GM12878 (cell line): Measurements from ENCODE around the gene PTPRM. TPM values are rescaled to one million over a fixed set of nuclear protein-coding genes. Genes with fewer than 3 reads are reported as not detected.

Source experiments
- ATAC-seq: fragments of 200-7000 bp; cut with Tn5 transposase; 3 replicates; pipeline ENCODE4 v1.9.1; 2020; ENCODE audit warnings: mild to moderate bottlenecking, moderate library complexity
- BruUV-seq: library from RNA; stranded (reverse); fragments of 400-500 nt; replicated peaks from 2 replicates; lab custom pipeline; 2021; lab: Mats Ljungman, UMichigan
- CTCF ChIA-PET: fragments of 300-600 bp; sonication (Branson Sonifier 250); formaldehyde crosslinking; extraction: SDS; loops from one replicate; lab custom pipeline; 2021; ENCODE audit warnings: inconsistent platforms; lab: Yijun Ruan, JAX
- POLR2A ChIA-PET: fragments of 350-600 bp; formaldehyde crosslinking; extraction: SDS; loops from one replicate; lab custom pipeline; 2021; ENCODE audit warnings: inconsistent platforms; lab: Charles Lee
- RAD21 ChIA-PET: fragments of 300-600 bp; sonication (Branson Sonifier 250); formaldehyde crosslinking; loops from one replicate; lab custom pipeline; 2023; ENCODE audit warnings: antibody characterized with exemption; ENCODE audit not compliant: unreplicated experiment; lab: Charles Lee
- SMC1A ChIA-PET: fragments of 300-600 bp; sonication (Branson Sonifier 250); formaldehyde crosslinking; loops from one replicate; lab custom pipeline; 2023; ENCODE audit not compliant: unreplicated experiment, uncharacterized antibody; lab: Charles Lee
- DNase-seq: peaks from one replicate; pipeline ENCODE4 v3.0.0-alpha.2; 2011; ENCODE audit warnings: low read depth, low spot score
- FAIRE-seq: peaks from 3 replicates; lab custom pipeline; 2011; peaks lifted over from hg19 to GRCh38; lab: Jason Lieb, UNC
- H2AFZ ChIP-seq: 2 replicates; pipeline ENCODE4 v1.6.0; 2011; ENCODE audit warnings: low read depth, low read length, control low read depth; ENCODE audit not compliant: control insufficient read depth
- H3K27ac ChIP-seq: 2 replicates; pipeline ENCODE4 v1.5.1; 2011; ENCODE audit warnings: control low read depth; ENCODE audit not compliant: control insufficient read depth, insufficient read depth
- H3K27me3 ChIP-seq, 2 experiments: replicated peaks in 1 of 2; 2 replicates each; pipeline versions ENCODE4 v1.6.0 to v1.6.1; 2011; ENCODE audit warnings: low read length in 1 of 2; ENCODE audit not compliant: control insufficient read depth in 2 of 2, insufficient read depth in 2 of 2
- H3K36me3 ChIP-seq, 2 experiments: 2 replicates each; pipeline ENCODE4 v1.5.1; 2011; ENCODE audit warnings: low read length in 1 of 2; ENCODE audit not compliant: control insufficient read depth in 2 of 2, insufficient read depth in 2 of 2
- H3K4me1 ChIP-seq: 2 replicates; pipeline ENCODE4 v1.6.1; 2011; ENCODE audit warnings: mild to moderate bottlenecking, low read length, moderate library complexity, mixed read lengths; ENCODE audit not compliant: control insufficient read depth, insufficient read depth
- H3K4me2 ChIP-seq: 2 replicates; pipeline ENCODE4 v1.6.0; 2011; ENCODE audit warnings: control low read depth; ENCODE audit not compliant: control insufficient read depth, insufficient read depth
- H3K4me3 ChIP-seq: fragments of 200-600 bp; sonication (generic); 2 replicates; pipeline ENCODE4 v1.5.1; 2016
- H3K79me2 ChIP-seq: 2 replicates; pipeline ENCODE4 v1.6.0; 2011; ENCODE audit warnings: low read length; ENCODE audit not compliant: control insufficient read depth, insufficient read depth
- H3K9ac ChIP-seq: 2 replicates; pipeline ENCODE4 v1.8.0; 2011; ENCODE audit warnings: low read length, control low read depth, mixed read lengths; ENCODE audit not compliant: control insufficient read depth, insufficient read depth
- H3K9me3 ChIP-seq: replicated peaks from 3 replicates; pipeline ENCODE4 v1.5.1; 2011; ENCODE audit warnings: mild to moderate bottlenecking, low read length; ENCODE audit not compliant: control insufficient read depth, insufficient read depth
- H4K20me1 ChIP-seq: 2 replicates; pipeline ENCODE4 v1.6.0; 2011; ENCODE audit not compliant: control insufficient read depth, insufficient read depth
- BHLHE40 ChIP-seq, 2 experiments: fragments of 450-650 bp in 1 of 2; IDR thresholded peaks; 2 replicates each; pipeline ENCODE4 v1.6.1; 2011 to 2017; ENCODE audit warnings: low read depth in 2 of 2, borderline replicate concordance in 1 of 2, improper control_type of control experiment in 1 of 2, low read length in 1 of 2, mild to moderate bottlenecking in 1 of 2
- EED ChIP-seq: sonication (generic); IDR thresholded peaks from 2 replicates; pipeline ENCODE4 v1.6.1; 2016; ENCODE audit warnings: antibody characterized with exemption, low read depth
- NFYB ChIP-seq: IDR thresholded peaks from 2 replicates; pipeline ENCODE4 v1.6.1; 2011; ENCODE audit warnings: low read depth, mild to moderate bottlenecking, low read length, improper control_type of control experiment, moderate library complexity; ENCODE audit not compliant: insufficient read depth
- PAX5 ChIP-seq: IDR thresholded peaks from 2 replicates; pipeline ENCODE4 v1.6.1; 2011; ENCODE audit warnings: low read depth, low read length, borderline replicate concordance
- RUNX3 ChIP-seq: IDR thresholded peaks from 2 replicates; pipeline ENCODE4 v1.6.1; 2012; ENCODE audit warnings: low read length, inconsistent platforms
- SREBF1 ChIP-seq: IDR thresholded peaks from 2 replicates; pipeline ENCODE4 v1.6.1; 2012; ENCODE audit warnings: mild to moderate bottlenecking, low read length
- ZNF24 ChIP-seq: fragments of 450-650 bp; IDR thresholded peaks from 2 replicates; pipeline ENCODE4 v1.6.1; 2017; ENCODE audit warnings: antibody characterized with exemption, mild to moderate bottlenecking
- WGBS: methylation state at CpG from one replicate; pipeline ENCODE4 v1.1.6; 2016; ENCODE audit warnings: low lambda C conversion rate; ENCODE audit not compliant: insufficient replicate concordance, insufficient coverage; ENCODE audit errors: missing lambda C conversion rate; 5-methylcytosine and 5-hydroxymethylcytosine counted together
- in situ Hi-C: fragments of 300-500 bp; cut with MboI; formaldehyde crosslinking; loops from 9 replicates; pipeline ENCODE4 v1.14.3; 2018; ENCODE audit warnings: mixed read lengths
- intact Hi-C: fragments of 100-400 bp; cut with micrococcal nuclease; formaldehyde crosslinking; loops from one replicate; pipeline ENCODE4 v1.14.2; 2022; ENCODE audit not compliant: unreplicated experiment
- polyA plus RNA-seq, 11 experiments: library from polyadenylated mRNA; depleted of rRNA in 4 of 11; unstranded in 6 of 11; stranded (reverse) in 5 of 11; fragments of >200 nt; fragmentation: Nextera tagmentation in 4 of 11; fragmentation: Illumina TruSeq in 1 of 11; extraction: Ambion mirVana in 4 of 11; extraction: Trizol in 1 of 11; gene quantifications; 1 replicate in 1 of 11; 2 replicates in 10 of 11; pipeline versions ENCODE4 v1.2.1 to v1.2.3, GENCODE V29; 2011 to 2016; ENCODE audit warnings: inconsistent platforms in 2 of 11, missing spikeins in 2 of 11, low read depth in 1 of 11
- total RNA-seq, 4 experiments: library from RNA; depleted of rRNA in 3 of 4; stranded (reverse); fragments of >200 nt in 3 of 4; fragmentation: Illumina TruSeq in 1 of 4; extraction: Trizol in 1 of 4; gene quantifications; 2 replicates each; pipeline versions ENCODE4 v1.2.1 to v1.2.3, GENCODE V29; 2013 to 2021
- TF ChIP-seq, protein P1 (sequence below): fragments of 450-650 bp; IDR thresholded peaks from 2 replicates; pipeline ENCODE4 v1.6.1; 2017; ENCODE audit warnings: mild to moderate bottlenecking

The PTPRM gene
- total and polyA plus RNA-seq, 10 of the 15 experiments (the other 5 are each of a cell fraction or from before 2014, with no cell fraction given) = 0.07 to 22.6 (median 0.60) TPM

DNA sequence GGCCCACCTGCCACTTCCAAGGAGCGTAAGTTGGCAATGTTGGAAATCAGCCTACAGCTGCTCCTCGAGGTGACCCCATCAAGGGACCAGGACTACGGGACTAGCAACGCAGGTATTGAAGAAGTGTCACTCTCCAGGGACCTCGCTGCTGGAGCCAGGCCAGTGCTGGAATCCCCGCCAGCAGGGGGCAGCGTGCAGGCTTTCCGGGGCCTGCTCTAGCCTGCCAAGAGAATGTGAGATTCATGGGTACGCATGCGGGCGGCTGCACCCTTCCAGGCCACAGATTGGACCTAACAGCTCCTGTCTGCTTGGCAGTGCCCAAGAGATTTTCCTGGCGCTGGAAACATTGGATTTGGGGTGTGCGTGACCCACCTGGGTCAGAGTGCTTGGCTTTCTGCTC, 859.3 kb downstream of the PTPRM start:
- Histone ChIP-seq H3K4me3 (no peak overlapping the region), H3K9me3 (no peaks in the 10 kb centered on the region; the same call in 2 of the 3 replicates), H4K20me1 (no peaks in the 10 kb centered on the region), H3K79me2 (no peaks in the 10 kb centered on the region), H3K27me3 (no peaks in the 10 kb centered on the region; a peak in 1 of 4 replicates), H3K9ac (no peak overlapping the region), H3K4me2 (no peak overlapping the region), H3K36me3 (no peaks in the 10 kb centered on the region), H3K27ac (no peak overlapping the region), H2AFZ (no peak overlapping the region), H3K4me1 (no peaks in the 10 kb centered on the region)
- in situ Hi-C loops (no loop called here), intact Hi-C loops (no loop called here)
- CTCF ChIA-PET = no interaction called here
- FAIRE-seq (no peak), ATAC-seq (no peak; the same call in 2 of the 3 replicates), DNase-seq (no peak)
- SMC1A ChIA-PET = no interaction called here
- 34% methylated on average over 13 of the region's 13 CpGs for WGBS
- RAD21 ChIA-PET = no interaction called here
- POLR2A ChIA-PET = no interaction called here
- no TSS peak for BruUV-seq
- TF ChIP-seq PAX5 (no peak), NFYB (no peak)
- TF ChIP-seq, protein P1, sequence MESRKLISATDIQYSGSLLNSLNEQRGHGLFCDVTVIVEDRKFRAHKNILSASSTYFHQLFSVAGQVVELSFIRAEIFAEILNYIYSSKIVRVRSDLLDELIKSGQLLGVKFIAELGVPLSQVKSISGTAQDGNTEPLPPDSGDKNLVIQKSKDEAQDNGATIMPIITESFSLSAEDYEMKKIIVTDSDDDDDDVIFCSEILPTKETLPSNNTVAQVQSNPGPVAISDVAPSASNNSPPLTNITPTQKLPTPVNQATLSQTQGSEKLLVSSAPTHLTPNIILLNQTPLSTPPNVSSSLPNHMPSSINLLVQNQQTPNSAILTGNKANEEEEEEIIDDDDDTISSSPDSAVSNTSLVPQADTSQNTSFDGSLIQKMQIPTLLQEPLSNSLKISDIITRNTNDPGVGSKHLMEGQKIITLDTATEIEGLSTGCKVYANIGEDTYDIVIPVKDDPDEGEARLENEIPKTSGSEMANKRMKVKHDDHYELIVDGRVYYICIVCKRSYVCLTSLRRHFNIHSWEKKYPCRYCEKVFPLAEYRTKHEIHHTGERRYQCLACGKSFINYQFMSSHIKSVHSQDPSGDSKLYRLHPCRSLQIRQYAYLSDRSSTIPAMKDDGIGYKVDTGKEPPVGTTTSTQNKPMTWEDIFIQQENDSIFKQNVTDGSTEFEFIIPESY = no peak

- Histone ChIP-seq H3K9me3 (no peaks in the 10 kb centered on the region), H3K79me2 (no peaks in the 10 kb centered on the region), H3K4me3 (no peak overlapping the region), H4K20me1 (no peaks in the 10 kb centered on the region)
- intact Hi-C loops = no loop called here
- ChIA-PET CTCF (no interaction called here), POLR2A (no interaction called here)
- ATAC-seq = no peak
- 53% methylated on average over 1 of the region's 1 CpG for WGBS
- TF ChIP-seq SREBF1 (no peak), EED (no peak), BHLHE40 (IDR thresholded peaks at IDR 0.05; ENCODE audit: borderline replicate concordance in 1 of 2, low read depth in 2 of 2, low read length in 1 of 2) (no peak), RUNX3 (no peak), ZNF24 (no peak)
- TF ChIP-seq, all 136 proteins: peak for 0
- Histone ChIP-seq H3K4me1 (no peaks in the 10 kb centered on the region), H3K9ac (no peak overlapping the region), H3K36me3 (no peaks in the 10 kb centered on the region), H3K4me2 (no peak overlapping the region), H3K27me3 (no peaks in the 10 kb centered on the region; a peak in 1 of 4 replicates), H3K27ac (no peak overlapping the region), H2AFZ (no peak overlapping the region)
- FAIRE-seq = no peak
- BruUV-seq = no TSS peak
- SMC1A ChIA-PET = no interaction called here
- RAD21 ChIA-PET = no interaction called here
- DNase-seq = no peak
- in situ Hi-C loops = no loop called here
Observed at GRCh38 chr18:8427339-8427738, 860.2 kb downstream of the PTPRM start.
